ENCODE results near the gene OR10H4.
"Not testable (repeated sequence)": the region's sequence is repeated elsewhere in the genome, so short reads cannot be mapped to it uniquely, and the experiment has no call there.

DNA sequence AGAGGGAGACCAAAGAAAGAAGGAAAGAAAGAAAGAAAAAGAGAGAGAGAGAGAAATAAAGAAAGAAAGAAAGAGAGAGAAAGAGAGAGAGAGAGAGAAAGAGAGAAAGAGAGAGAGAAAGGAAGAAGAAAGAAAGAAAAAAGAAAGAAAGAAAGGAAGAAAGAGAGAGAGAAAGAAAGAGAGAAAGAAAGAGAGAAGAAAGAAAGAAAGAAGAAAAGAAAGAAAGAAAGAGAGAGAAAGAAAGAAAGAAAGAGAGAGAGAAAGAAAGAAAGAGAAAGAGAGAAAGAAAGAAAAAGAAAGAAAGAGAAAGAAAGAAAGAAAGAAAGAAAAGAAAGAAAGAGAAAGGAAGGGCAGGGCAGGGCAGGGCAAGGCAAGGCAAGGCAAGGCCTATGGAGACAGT is 23.2 kb downstream of the OR10H4 start:
- TF ChIP-seq, protein P1, sequence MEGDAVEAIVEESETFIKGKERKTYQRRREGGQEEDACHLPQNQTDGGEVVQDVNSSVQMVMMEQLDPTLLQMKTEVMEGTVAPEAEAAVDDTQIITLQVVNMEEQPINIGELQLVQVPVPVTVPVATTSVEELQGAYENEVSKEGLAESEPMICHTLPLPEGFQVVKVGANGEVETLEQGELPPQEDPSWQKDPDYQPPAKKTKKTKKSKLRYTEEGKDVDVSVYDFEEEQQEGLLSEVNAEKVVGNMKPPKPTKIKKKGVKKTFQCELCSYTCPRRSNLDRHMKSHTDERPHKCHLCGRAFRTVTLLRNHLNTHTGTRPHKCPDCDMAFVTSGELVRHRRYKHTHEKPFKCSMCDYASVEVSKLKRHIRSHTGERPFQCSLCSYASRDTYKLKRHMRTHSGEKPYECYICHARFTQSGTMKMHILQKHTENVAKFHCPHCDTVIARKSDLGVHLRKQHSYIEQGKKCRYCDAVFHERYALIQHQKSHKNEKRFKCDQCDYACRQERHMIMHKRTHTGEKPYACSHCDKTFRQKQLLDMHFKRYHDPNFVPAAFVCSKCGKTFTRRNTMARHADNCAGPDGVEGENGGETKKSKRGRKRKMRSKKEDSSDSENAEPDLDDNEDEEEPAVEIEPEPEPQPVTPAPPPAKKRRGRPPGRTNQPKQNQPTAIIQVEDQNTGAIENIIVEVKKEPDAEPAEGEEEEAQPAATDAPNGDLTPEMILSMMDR (IDR thresholded peaks at IDR 0.05): not testable (repeated sequence)
- not testable (repeated sequence) for TF ChIP-seq POLR2A (IDR thresholded peaks at IDR 0.05)
